Fibroblast of mammary gland (primary cell): ENCODE results near the gene SHROOM4.

Experiments
- DNase-seq: peaks from one replicate; pipeline ENCODE4 v3.0.0-alpha.2; 2010; ENCODE audit warnings: low read depth
- H3K4me3 ChIP-seq: 2 replicates; pipeline ENCODE4 v1.5.1; 2011; ENCODE audit warnings: low read depth, mild to moderate bottlenecking, low read length, moderate library complexity; ENCODE audit not compliant: control insufficient read depth
- TF ChIP-seq, protein P1 (sequence below): conservative IDR thresholded peaks from 2 replicates; pipeline ENCODE4 v1.5.1; 2011; ENCODE audit warnings: low read depth, low read length, inconsistent platforms; ENCODE audit not compliant: control insufficient read depth, insufficient read depth

The SHROOM4 gene

DNA sequence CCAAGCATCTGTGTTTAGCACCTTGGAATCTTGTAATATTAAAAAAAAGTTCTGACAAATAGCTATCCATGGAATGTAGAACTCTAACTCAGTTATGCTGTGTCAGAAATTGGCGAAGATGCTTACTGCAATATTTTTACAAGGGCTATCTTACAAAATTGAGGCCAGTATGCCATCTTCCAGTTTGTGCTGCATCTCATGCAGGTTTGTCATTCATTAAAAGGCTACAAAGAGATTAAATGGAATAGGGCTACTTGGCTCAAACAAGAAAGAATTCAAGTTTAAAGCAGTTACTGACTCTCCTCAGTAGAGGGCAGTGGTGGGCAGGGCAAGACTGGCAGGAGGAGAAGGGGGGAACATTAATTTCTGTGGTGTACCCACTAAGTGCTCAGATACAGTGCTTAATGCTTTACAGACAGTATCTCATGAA, 66.5 kb downstream of the SHROOM4 start:
- peak; percentile 30 for DNase-seq
- TF ChIP-seq, protein P1, sequence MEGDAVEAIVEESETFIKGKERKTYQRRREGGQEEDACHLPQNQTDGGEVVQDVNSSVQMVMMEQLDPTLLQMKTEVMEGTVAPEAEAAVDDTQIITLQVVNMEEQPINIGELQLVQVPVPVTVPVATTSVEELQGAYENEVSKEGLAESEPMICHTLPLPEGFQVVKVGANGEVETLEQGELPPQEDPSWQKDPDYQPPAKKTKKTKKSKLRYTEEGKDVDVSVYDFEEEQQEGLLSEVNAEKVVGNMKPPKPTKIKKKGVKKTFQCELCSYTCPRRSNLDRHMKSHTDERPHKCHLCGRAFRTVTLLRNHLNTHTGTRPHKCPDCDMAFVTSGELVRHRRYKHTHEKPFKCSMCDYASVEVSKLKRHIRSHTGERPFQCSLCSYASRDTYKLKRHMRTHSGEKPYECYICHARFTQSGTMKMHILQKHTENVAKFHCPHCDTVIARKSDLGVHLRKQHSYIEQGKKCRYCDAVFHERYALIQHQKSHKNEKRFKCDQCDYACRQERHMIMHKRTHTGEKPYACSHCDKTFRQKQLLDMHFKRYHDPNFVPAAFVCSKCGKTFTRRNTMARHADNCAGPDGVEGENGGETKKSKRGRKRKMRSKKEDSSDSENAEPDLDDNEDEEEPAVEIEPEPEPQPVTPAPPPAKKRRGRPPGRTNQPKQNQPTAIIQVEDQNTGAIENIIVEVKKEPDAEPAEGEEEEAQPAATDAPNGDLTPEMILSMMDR, result peak; percentile 81
- no peak overlapping the region for H3K4me3 ChIP-seq

DNA sequence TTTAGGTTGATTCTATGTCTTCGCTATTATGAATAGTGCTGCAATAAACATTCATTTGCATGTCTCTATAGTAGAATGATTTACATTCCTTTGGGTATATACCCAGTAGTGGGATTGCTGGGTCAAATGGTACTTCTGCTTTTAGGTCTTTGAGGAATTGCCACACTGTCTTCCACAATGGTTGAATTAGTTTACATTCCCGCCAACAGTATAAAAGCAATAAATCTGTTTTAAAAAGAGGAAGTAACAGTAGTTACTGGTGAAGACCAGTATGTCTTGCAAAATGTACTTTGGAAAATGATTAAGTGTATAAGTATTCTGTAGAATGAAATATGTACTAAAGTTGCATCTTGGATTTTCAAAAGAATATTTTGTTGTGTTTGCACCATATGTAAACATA, 77.3 kb downstream of the SHROOM4 start:
- DNase-seq, result no peak
- no peak overlapping the region for H3K4me3 ChIP-seq
- TF ChIP-seq, protein P1, result no peak

- no peak overlapping the region for H3K4me3 ChIP-seq
- DNase-seq, result no peak
- TF ChIP-seq, protein P1, result no peak
Observed at GRCh38 chrX:50726296-50726695, 87.7 kb downstream of the SHROOM4 start.

- DNase-seq, result no peak
- TF ChIP-seq, protein P1, result no peak
- H3K4me3 ChIP-seq, result no peak overlapping the region
Observed at GRCh38 chrX:50725310-50725709, 88.7 kb downstream of the SHROOM4 start.

DNA sequence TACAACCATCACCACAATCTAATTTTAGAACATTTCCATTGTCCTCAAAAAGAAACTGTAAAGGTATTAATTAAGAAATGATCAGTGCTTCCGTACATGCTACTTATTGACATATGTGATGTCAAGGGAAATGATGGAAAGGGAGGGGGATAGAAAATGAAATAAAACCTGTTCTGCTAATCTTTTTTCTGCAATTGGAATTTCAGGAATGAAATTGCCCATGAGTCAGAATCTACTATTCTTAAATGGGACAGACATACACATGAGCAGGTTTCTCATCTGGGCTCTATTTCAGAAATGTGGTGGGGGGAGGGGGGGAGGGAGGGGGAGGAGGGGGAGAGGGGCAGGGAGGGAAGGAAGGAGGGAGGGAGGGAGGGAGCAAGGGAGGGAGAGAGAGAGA, 91.0 kb downstream of the SHROOM4 start:
- TF ChIP-seq, protein P1, result no peak
- no peak for DNase-seq
- no peak overlapping the region for H3K4me3 ChIP-seq

DNA sequence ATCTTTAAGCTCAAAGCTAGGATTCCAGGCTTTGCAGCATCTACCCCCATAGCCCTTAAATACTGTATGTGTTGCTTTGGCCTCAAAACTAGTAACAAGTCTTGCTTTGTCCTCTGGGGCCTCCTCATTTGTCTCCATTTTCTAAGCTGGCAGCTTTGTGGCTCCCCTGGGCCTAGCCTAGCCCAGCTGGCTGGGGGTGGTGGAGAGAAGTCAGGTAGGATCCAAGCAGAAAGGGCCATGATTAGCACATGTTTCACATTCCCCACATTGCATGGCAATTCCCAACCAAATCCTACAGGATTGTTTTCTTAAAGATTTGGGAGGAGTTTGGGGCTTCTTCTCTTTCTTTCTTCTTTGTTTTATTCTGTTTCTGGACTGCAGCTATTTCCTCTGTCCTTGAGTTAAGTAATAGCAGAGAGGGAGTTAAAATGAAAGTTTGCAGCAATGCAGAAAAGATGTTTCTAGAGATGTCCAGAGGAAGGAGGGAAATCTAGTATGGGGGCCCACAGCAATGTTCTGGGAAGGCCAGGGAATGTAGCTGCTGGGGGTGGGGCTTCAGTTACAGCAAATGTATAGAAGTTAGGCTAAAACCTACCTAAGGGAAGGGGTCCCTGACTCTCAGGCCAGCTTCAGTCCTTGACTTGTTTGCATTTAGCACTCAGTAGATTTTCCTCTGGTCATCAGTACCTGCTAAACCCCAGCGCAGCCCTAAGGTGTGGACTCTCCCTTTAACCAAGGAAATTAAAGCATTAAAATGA, 92.1 kb downstream of the SHROOM4 start:
- no peak overlapping the region for H3K4me3 ChIP-seq
- TF ChIP-seq, protein P1, result no peak
- no peak for DNase-seq
